Measurements from ENCODE around the gene FOXD1. TPM values are rescaled to one million over a fixed set of nuclear protein-coding genes. Genes with fewer than 3 reads are reported as not detected.

FOXD1 gene
- total RNA-seq, 2 donors from 2014 or later, result 10.2 to 15.8 TPM

Other genes with a start within 250 kb of the FOXD1 start
- gene BTF3, start 49.7 kb upstream of the FOXD1 start, total RNA-seq, result 100 to 1,000 TPM; 389 to 397 TPM
- 10 to 100 TPM; 19.1 to 19.7 TPM for gene ANKRA2, start 116.9 kb upstream of the FOXD1 start, total RNA-seq
- gene UTP15, start 117.0 kb upstream of the FOXD1 start, total RNA-seq, result 10 to 100 TPM; 17.6 to 17.7 TPM
- gene ARHGEF28, start 177.4 kb upstream of the FOXD1 start, total RNA-seq, result 10 to 100 TPM; 12.7 to 13.0 TPM